ENCODE results near the gene GRM7. TPM values are rescaled to one million over a fixed set of nuclear protein-coding genes. Genes with fewer than 3 reads are reported as not detected.
A peak's percentile ranks its signal among the peaks of the same experiment; 100 is the strongest.

GRM7 gene
- total RNA-seq, 2 donors from 2014 or later: 1.1 to 1.3 TPM

GRCh38 chr3:7588236-7588635 lies 727.3 kb downstream of the GRM7 start:
- intact Hi-C loops (cut with DNase I): loop anchor here in 1 of 2 donors (10.0 kb wide), 1 partner anchor 1007 kb away; no protein-coding TSS in a partner anchor

GRCh38 chr3:7589526-7589925 lies 728.6 kb downstream of the GRM7 start:
- intact Hi-C loops (cut with DNase I): loop anchor here in 1 of 2 donors (10.0 kb wide), 1 partner anchor 1005 kb away; no protein-coding TSS in a partner anchor

More at GRCh38 chr3:7588236-7588635, 727.3 kb downstream of the GRM7 start:
- DNase-seq (ENCODE audit: low spot score): no peak

GRCh38 chr3:7602297-7602696 lies 741.4 kb downstream of the GRM7 start:
- intact Hi-C loops (cut with DNase I): no loop called here

More at GRCh38 chr3:7589526-7589925, 728.6 kb downstream of the GRM7 start:
- no peak for DNase-seq (ENCODE audit: low spot score)

GRCh38 chr3:7607083-7607482 lies 746.2 kb downstream of the GRM7 start:
- intact Hi-C loops (cut with DNase I): no loop called here
- DNase-seq (ENCODE audit: low spot score): no peak

More at GRCh38 chr3:7602297-7602696, 741.4 kb downstream of the GRM7 start:
- DNase-seq (ENCODE audit: low spot score): no peak

- DNase-seq (ENCODE audit: low spot score): no peak
- intact Hi-C loops (cut with DNase I): no loop called here
Measured at GRCh38 chr3:7607676-7608075, 746.8 kb downstream of the GRM7 start.

- DNase-seq (ENCODE audit: low spot score): no peak
- intact Hi-C loops (cut with DNase I): no loop called here
Measured at GRCh38 chr3:7610634-7611033, 749.7 kb downstream of the GRM7 start.

- no peak for DNase-seq (ENCODE audit: low spot score)
- intact Hi-C loops (cut with DNase I): no loop called here
Measured at GRCh38 chr3:7615043-7615442, 754.1 kb downstream of the GRM7 start.

- intact Hi-C loops (cut with DNase I): no loop called here
Measured at GRCh38 chr3:7618606-7619005, 757.7 kb downstream of the GRM7 start.

GRCh38 chr3:7620401-7620800 lies 759.5 kb downstream of the GRM7 start:
- intact Hi-C loops (cut with DNase I): no loop called here
- DNase-seq (ENCODE audit: low spot score): no peak

More at GRCh38 chr3:7618606-7619005, 757.7 kb downstream of the GRM7 start:
- no peak for DNase-seq (ENCODE audit: low spot score)

- intact Hi-C loops (cut with DNase I): no loop called here
- DNase-seq (ENCODE audit: low spot score): no peak
Measured at GRCh38 chr3:7621046-7621630, 760.2 kb downstream of the GRM7 start.

GRCh38 chr3:7621651-7622050 lies 760.7 kb downstream of the GRM7 start:
- intact Hi-C loops (cut with DNase I): no loop called here
- DNase-seq (ENCODE audit: low spot score): no peak

GRCh38 chr3:7625021-7625420 lies 764.1 kb downstream of the GRM7 start:
- intact Hi-C loops (cut with DNase I): no loop called here
- no peak for DNase-seq (ENCODE audit: low spot score)

- DNase-seq (ENCODE audit: low spot score): no peak
Measured at GRCh38 chr3:7630351-7630911, 769.5 kb downstream of the GRM7 start.

GRCh38 chr3:7630925-7631324 lies 770.0 kb downstream of the GRM7 start:
- intact Hi-C loops (cut with DNase I): no loop called here
- peak; percentile 87 for DNase-seq (ENCODE audit: low spot score)

More at GRCh38 chr3:7630351-7630911, 769.5 kb downstream of the GRM7 start:
- intact Hi-C loops (cut with DNase I): no loop called here

- intact Hi-C loops (cut with DNase I): no loop called here
- no peak for DNase-seq (ENCODE audit: low spot score)
Measured at GRCh38 chr3:7632305-7632704, 771.4 kb downstream of the GRM7 start.

- intact Hi-C loops (cut with DNase I): loop anchor here in 1 of 2 donors (2.0 kb wide), 1 partner anchor 19 kb away; no protein-coding TSS in a partner anchor
Measured at GRCh38 chr3:7637694-7638093, 776.8 kb downstream of the GRM7 start.

GRCh38 chr3:7638103-7638502 lies 777.2 kb downstream of the GRM7 start:
- intact Hi-C loops (cut with DNase I): no loop called here
- no peak for DNase-seq (ENCODE audit: low spot score)

More at GRCh38 chr3:7637694-7638093, 776.8 kb downstream of the GRM7 start:
- DNase-seq (ENCODE audit: low spot score): no peak

- intact Hi-C loops (cut with DNase I): no loop called here
- DNase-seq (ENCODE audit: low spot score): no peak
Measured at GRCh38 chr3:7640787-7641186, 779.9 kb downstream of the GRM7 start.

- DNase-seq (ENCODE audit: low spot score): no peak
- intact Hi-C loops (cut with DNase I): no loop called here
Measured at GRCh38 chr3:7646851-7647250, 785.9 kb downstream of the GRM7 start.

GRCh38 chr3:7650466-7650865 lies 789.6 kb downstream of the GRM7 start:
- DNase-seq (ENCODE audit: low spot score): no peak
- intact Hi-C loops (cut with DNase I): loop anchor here in 1 of 2 donors (2.0 kb wide), 1 partner anchor 112 kb away; no protein-coding TSS in a partner anchor

GRCh38 chr3:7651274-7651673 lies 790.4 kb downstream of the GRM7 start:
- intact Hi-C loops (cut with DNase I): loop anchor here in 1 of 2 donors (2.0 kb wide), 1 partner anchor 112 kb away; no protein-coding TSS in a partner anchor
- DNase-seq (ENCODE audit: low spot score): no peak

Measured in posterior vena cava (tissue), 2 donors.